K562 (cell line): ENCODE results near the gene SYN1. TPM values are rescaled to one million over a fixed set of nuclear protein-coding genes. Genes with fewer than 3 reads are reported as not detected.

ENCODE experiments used
- ARID2 ChIP-seq: fragments of 450-650 bp; IDR thresholded peaks from 2 replicates; pipeline ENCODE4 v1.6.1; 2017; ENCODE audit warnings: antibody characterized with exemption, mild to moderate bottlenecking
- BHLHE40 ChIP-seq: IDR thresholded peaks from 2 replicates; pipeline ENCODE4 v1.6.1; 2011; ENCODE audit warnings: low read length, improper control_type of control experiment
- CBFB ChIP-seq: sonication (generic); formaldehyde crosslinking; IDR thresholded peaks from 2 replicates; pipeline ENCODE4 v1.4.0; 2020; ENCODE audit warnings: mild to moderate bottlenecking, missing genetic modification reagents
- EHMT2 ChIP-seq: fragments of 450-650 bp; IDR thresholded peaks from 2 replicates; pipeline ENCODE4 v1.6.1; 2018; ENCODE audit warnings: antibody characterized with exemption
- GTF2A2 ChIP-seq: IDR thresholded peaks from 2 replicates; pipeline ENCODE4 v1.6.1; 2016; ENCODE audit warnings: mild to moderate bottlenecking, missing genetic modification characterization, missing compliant biosample characterization
- JUN ChIP-seq, 2 experiments: sonication (generic) in 1 of 2; formaldehyde crosslinking in 1 of 2; IDR thresholded peaks; 2 replicates each; pipeline versions ENCODE4 v1.6.1 to v1.8.0; 2012 to 2022; ENCODE audit warnings: borderline replicate concordance in 2 of 2, mild to moderate bottlenecking in 2 of 2, improper control_type of control experiment in 1 of 2, low read depth in 1 of 2, low read length in 1 of 2, missing genetic modification reagents in 1 of 2
- LCOR ChIP-seq: sonication (generic); formaldehyde crosslinking; IDR thresholded peaks from 2 replicates; pipeline ENCODE4 v1.8.0; 2022; ENCODE audit warnings: mild to moderate bottlenecking, missing genetic modification reagents
- MITF ChIP-seq: IDR thresholded peaks from 2 replicates; pipeline ENCODE4 v1.6.1; 2014; ENCODE audit warnings: antibody characterized with exemption
- NFE2 ChIP-seq: IDR thresholded peaks from 2 replicates; pipeline ENCODE4 v1.6.1; 2014; ENCODE audit warnings: antibody characterized with exemption, low read depth
- SETDB1 ChIP-seq: IDR thresholded peaks from one replicate; pipeline ENCODE4 v1.6.1; 2012; ENCODE audit warnings: low read length, control low read depth, inconsistent platforms
- SRSF1 ChIP-seq: fragments of 200-400 bp; formaldehyde crosslinking; IDR thresholded peaks from 2 replicates; pipeline ENCODE4 v1.6.1; 2017; ENCODE audit warnings: mild to moderate bottlenecking, low read depth, low read length, moderate library complexity
- TCFL5 ChIP-seq: fragments of 250-450 bp; sonication (Bioruptor Pico); conservative IDR thresholded peaks from 2 replicates; pipeline ENCODE4 v1.6.1; 2021; ENCODE audit warnings: mild to moderate bottlenecking, moderate library complexity, matching md5 sums
- ZMIZ1 ChIP-seq, 2 experiments: fragments of 150-350 bp in 1 of 2; IDR thresholded peaks; 2 replicates each; pipeline ENCODE4 v1.6.1; 2012 to 2016; ENCODE audit warnings: low read depth in 2 of 2, low read length in 2 of 2, mild to moderate bottlenecking in 1 of 2, moderate library complexity in 1 of 2
- ZNF224 ChIP-seq: sonication (generic); formaldehyde crosslinking; IDR thresholded peaks from 2 replicates; pipeline ENCODE4 v1.8.0; 2022; ENCODE audit warnings: mild to moderate bottlenecking, missing genetic modification reagents
- ZNF354B ChIP-seq: fragments of 250-450 bp; sonication (Bioruptor Pico); IDR thresholded peaks from 2 replicates; pipeline ENCODE4 v1.4.0; 2020
- ZNF77 ChIP-seq: fragments of 250-450 bp; sonication (Bioruptor Pico); IDR thresholded peaks from 2 replicates; pipeline ENCODE4 v1.5.0; 2020
- polyA plus RNA-seq, 8 experiments: library from polyadenylated mRNA; depleted of rRNA in 4 of 8; stranded (reverse) in 5 of 8; unstranded in 3 of 8; fragments of >200 nt; fragmentation: Nextera tagmentation in 2 of 8; fragmentation: Illumina TruSeq in 1 of 8; extraction: Ambion mirVana in 2 of 8; extraction: Trizol in 1 of 8; gene quantifications; 2 replicates each; pipeline versions ENCODE4 v1.2.1 to v1.2.3, GENCODE V29; 2011 to 2014; ENCODE audit warnings: inconsistent platforms in 1 of 8, missing spikeins in 1 of 8
- total RNA-seq, 7 experiments: library from RNA; depleted of rRNA in 6 of 7; stranded (reverse); fragments of >200 nt in 6 of 7; fragmentation: Illumina TruSeq in 2 of 7; extraction: Trizol in 2 of 7; gene quantifications; 2 replicates each; pipeline versions ENCODE4 v1.2.1 to v1.2.3, GENCODE V29; 2011 to 2021; ENCODE audit warnings: low replicate concordance in 1 of 7
- TF ChIP-seq, protein P1 (sequence below): fragments of 250-450 bp; sonication (Bioruptor Pico); IDR thresholded peaks from 2 replicates; pipeline ENCODE4 v1.4.0; 2020; ENCODE audit warnings: mild to moderate bottlenecking
- TF ChIP-seq, protein P2 (sequence below), 2 experiments: fragments of 450-650 bp in 1 of 2; IDR thresholded peaks; 2 replicates each; pipeline ENCODE4 v1.6.1; 2011 to 2017; ENCODE audit warnings: low read depth in 2 of 2, antibody characterized with exemption in 1 of 2, borderline replicate concordance in 1 of 2, low read length in 1 of 2, mild to moderate bottlenecking in 1 of 2, mixed read lengths in 1 of 2; ENCODE audit not compliant: control insufficient read depth in 1 of 2

Gene SYN1
- total and polyA plus RNA-seq, 9 of the 15 experiments (the other 6 are each of a cell fraction or from before 2014, with no cell fraction given): 0.01 to 0.28 (median 0.18) TPM; not detected in 2

DNA sequence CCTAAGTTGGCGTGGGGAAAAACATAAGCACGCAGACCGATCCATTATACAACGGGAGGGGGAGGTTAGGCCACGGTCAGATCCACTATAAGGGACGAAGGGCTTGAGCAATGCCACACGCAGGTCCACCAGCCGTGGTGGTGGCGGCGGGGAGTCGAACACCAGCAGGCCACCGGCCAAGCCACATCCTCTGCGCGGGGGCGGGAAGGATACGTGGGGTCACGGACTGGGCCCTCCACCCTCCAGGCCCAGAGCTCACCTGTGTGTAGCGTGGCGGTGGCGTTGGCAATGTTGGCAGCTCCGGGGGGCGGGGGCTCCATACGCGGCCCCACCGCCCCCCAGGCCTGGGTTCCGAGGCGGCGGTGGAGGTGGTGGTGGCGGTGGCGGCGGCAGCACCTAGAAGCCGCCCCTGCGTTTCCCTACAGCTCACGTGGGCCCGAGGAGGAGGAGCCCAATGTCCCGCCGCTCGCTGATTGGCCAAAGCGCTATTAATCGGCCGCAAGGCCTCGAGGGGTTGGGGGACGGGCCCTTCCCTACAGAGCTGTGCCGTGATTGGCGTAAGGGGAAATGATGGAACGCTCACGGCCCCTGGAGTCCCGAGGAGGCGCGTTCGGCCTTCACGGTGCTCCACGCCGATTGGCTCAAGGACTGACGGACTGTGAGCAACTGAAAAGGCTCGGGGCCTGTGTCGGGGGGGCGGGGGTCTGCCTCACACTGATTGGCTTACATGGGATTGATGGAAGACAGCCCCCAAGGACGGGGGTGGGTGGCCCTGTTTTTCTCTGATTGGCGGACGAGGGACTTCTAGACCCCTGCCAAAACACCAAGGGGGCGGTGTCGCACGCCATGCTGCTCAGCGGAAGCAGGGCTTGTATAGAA, 30.7 kb upstream of the SYN1 start, which contains the start of gene ELK1 (continued):
- TF ChIP-seq ZMIZ1 (IDR thresholded peaks at IDR 0.05; ENCODE audit: low read depth in 2 of 2, low read length in 2 of 2) (no peak), ZNF354B (no peak), JUN (IDR thresholded peaks at IDR 0.05; ENCODE audit: borderline replicate concordance, low read depth, low read length) (no peak), JUN (CRISPR knock-in tag; IDR thresholded peaks at IDR 0.05; ENCODE audit: borderline replicate concordance) (no peak), LCOR (CRISPR knock-in tag) (no peak; the same call in 1 of the 2 replicates), SETDB1 (no peak), NFE2 (no peak), SRSF1 (no peak), MITF (0 out of 2 replicates have a peak, but pooled peaks have one; percentile 8), TCFL5 (CRISPR knock-in tag) (no peak), GTF2A2 (tag) (no peak), ARID2 (no peak), EHMT2 (no peak), BHLHE40 (peak; percentile 56), CBFB (CRISPR knock-in tag) (no peak), ZNF224 (no peak), ZNF77 (no peak)
- TF ChIP-seq, protein P1, sequence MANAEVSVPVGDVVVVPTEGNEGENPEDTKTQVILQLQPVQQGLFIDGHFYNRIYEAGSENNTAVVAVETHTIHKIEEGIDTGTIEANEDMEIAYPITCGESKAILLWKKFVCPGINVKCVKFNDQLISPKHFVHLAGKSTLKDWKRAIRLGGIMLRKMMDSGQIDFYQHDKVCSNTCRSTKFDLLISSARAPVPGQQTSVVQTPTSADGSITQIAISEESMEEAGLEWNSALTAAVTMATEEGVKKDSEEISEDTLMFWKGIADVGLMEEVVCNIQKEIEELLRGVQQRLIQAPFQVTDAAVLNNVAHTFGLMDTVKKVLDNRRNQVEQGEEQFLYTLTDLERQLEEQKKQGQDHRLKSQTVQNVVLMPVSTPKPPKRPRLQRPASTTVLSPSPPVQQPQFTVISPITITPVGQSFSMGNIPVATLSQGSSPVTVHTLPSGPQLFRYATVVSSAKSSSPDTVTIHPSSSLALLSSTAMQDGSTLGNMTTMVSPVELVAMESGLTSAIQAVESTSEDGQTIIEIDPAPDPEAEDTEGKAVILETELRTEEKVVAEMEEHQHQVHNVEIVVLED (CRISPR knock-in tag): no peak
- TF ChIP-seq, protein P2, sequence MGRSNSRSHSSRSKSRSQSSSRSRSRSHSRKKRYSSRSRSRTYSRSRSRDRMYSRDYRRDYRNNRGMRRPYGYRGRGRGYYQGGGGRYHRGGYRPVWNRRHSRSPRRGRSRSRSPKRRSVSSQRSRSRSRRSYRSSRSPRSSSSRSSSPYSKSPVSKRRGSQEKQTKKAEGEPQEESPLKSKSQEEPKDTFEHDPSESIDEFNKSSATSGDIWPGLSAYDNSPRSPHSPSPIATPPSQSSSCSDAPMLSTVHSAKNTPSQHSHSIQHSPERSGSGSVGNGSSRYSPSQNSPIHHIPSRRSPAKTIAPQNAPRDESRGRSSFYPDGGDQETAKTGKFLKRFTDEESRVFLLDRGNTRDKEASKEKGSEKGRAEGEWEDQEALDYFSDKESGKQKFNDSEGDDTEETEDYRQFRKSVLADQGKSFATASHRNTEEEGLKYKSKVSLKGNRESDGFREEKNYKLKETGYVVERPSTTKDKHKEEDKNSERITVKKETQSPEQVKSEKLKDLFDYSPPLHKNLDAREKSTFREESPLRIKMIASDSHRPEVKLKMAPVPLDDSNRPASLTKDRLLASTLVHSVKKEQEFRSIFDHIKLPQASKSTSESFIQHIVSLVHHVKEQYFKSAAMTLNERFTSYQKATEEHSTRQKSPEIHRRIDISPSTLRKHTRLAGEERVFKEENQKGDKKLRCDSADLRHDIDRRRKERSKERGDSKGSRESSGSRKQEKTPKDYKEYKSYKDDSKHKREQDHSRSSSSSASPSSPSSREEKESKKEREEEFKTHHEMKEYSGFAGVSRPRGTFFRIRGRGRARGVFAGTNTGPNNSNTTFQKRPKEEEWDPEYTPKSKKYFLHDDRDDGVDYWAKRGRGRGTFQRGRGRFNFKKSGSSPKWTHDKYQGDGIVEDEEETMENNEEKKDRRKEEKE (IDR thresholded peaks at IDR 0.05; ENCODE audit: borderline replicate concordance in 1 of 2, control insufficient read depth in 1 of 2, low read depth in 2 of 2, low read length in 1 of 2): no peak
